GM19239 (cell line): ENCODE data around the gene STK31.
"Not testable (repeated sequence)": the region's sequence is repeated elsewhere in the genome, so short reads cannot be mapped to it uniquely, and the experiment has no call there.

ENCODE experiments used
- DNase-seq: peaks from one replicate; pipeline ENCODE4 v3.0.0; 2011; ENCODE audit warnings: low spot score; ENCODE audit not compliant: insufficient read length
- FAIRE-seq: peaks from 2 replicates; lab custom pipeline; 2011; peaks lifted over from hg19 to GRCh38; lab: Jason Lieb, UNC

The STK31 gene

DNA sequence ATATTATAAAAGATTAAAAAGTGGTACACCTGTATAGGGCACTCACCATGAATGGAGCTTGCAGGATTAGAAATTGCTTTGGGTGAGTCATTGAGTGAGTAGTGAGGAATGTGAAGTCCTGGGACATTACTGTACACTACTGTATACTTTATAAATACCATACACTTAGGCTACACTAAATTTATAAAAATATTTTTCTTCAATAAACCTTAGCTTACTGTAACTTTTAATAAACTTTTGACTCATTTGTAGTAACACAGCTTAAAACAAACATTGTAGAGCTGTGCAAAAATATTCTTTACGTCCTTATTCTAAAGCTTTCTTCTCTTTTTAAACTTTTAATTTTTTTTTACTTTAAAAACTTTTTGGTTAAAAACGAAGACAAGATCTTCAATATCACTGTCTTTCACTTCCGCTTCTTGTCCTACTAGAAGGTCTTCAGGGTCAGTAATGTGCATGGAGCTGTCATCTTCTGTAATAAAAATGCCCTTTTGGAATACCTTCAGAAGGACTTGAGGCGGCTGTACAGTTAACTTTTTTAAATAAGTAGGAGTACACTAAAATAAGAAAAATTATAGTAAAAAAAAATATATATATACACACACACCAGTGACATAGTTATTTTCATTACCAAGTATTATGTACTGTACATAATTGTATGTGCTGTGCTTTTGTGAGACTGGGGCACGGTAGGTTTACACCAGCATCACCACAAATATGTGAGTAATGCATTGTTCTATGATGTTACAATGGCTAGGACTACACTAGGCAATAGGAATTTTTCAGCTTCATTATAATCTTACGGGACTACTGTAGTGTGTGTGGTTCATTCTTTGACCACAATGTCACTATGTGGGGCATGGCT, 3.5 kb downstream of the STK31 start:
- DNase-seq (no peak), FAIRE-seq (no peak)

DNA sequence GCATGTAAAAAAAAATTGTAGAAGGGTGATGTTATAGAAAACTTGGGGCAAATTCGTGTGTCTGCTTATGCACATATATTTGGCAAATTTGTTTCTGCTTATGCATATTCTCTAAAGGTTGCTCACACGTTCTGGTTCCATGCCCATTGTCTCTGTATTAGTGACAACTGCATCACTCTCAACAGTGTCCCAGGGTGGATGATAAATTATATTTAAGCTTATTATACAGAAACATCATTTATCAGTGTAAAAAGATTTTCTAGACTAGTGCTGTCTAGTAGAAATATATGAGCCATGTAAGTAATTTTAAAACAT, 4.1 kb downstream of the STK31 start:
- FAIRE-seq, result no peak
- no peak for DNase-seq

DNA sequence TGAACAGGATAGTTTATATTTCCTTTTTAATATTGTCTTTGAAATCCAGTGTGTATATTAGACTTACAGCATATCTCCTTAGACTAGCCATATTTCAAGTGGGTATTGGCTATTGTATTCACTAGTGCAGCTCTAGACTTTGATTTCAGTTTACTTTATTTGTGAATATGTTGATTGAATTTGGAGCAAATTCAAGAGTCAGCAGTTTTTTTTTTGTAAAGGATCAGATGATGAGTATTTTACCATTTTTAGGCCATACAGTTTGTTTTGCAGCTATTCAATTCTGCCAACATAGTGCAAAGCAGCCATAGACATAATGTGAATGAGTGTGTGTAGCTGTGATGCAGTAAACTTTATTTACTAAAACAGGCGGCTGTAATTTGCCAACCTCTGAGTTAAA, 4.6 kb downstream of the STK31 start:
- no peak for DNase-seq
- no peak for FAIRE-seq

DNA sequence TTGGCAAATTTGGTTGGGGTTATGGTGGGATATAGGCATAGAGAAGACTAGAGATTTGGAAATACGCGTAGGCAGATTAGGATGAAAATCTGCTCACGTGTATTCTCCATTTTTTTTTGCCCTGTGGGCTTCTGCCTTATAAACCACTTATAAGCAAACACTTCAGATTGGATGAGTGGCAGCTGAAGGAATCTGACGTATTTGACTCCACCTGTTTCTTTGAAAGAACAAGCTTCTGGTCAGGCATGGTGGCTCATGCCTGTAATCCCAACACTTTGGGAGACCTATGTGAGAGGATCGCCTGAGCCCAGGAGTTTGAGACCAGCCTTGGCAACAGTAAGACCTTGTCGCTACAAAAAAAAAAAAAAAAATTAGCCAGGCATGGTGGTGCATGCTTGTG, 5.1 kb downstream of the STK31 start:
- DNase-seq (no peak), FAIRE-seq (no peak)

DNA sequence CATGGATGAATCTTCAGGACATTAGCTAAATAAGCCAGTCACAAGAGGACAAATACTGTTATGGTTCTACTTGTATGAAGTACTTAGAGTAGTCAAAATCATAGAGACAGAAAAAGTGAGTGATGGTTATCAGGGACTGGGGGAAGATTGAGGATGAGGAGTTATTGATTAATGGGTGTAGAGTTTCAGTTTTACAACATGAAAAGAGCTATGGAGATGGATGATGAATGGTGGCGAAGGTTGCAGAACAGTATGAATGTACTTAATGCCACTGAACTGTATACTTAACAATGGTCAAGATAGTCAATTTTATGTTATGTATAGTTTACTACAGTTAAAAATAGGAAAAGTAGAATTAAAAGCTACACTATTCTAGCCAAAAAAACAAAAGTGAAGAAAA, 7.8 kb downstream of the STK31 start:
- DNase-seq (no peak), FAIRE-seq (no peak)

DNA sequence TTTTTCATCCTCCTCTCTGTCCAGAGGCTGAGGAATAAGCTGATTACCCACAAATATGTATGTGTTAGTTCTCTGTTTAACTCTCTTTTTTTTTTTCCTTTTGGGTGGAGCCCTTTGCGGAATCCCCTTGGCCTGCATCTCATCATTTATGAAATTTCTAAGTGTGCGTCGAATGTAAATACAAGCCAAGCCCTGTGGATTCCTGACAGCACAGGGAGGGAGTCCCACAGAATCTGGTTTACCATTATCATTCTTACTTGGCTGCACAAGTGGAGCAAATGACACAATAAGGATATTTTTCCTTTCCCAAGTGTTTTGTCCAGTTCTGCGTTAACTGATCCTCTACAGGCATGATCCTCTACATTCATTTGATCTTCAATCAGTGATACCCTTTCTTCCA, 11.4 kb downstream of the STK31 start:
- no peak for FAIRE-seq
- no peak for DNase-seq

DNA sequence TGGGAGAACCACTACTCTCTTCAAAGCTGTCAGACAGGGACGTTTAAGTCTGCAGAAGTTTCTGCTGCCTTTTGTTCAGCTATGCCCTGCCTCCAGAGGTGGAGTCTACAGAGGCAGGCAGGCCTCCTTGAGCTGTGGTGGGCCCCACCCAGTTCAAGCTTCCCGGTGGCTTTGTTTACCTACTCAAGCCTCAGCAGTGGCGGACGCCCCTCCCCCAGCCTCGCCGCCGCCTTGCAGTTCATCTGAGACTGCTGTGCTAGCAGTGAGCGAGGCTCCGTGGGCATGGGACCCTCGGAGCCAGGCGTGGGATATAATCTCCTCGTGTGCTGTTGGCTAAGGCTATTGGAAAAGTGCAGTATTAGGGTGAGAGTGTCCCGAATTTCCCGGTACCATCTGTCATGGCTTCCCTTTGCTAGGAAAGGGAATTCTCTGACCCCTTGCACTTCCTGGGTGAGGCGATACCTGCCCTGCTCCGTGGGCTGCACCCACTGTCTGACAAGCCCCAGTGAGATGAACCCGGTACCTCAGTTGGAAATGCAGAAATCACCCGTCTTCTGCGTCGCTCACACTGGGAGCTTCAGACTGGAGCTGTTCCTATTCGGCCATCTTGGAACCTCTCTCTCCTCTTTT, 12.7 kb downstream of the STK31 start:
- FAIRE-seq, DNase-seq: not testable (repeated sequence)

DNA sequence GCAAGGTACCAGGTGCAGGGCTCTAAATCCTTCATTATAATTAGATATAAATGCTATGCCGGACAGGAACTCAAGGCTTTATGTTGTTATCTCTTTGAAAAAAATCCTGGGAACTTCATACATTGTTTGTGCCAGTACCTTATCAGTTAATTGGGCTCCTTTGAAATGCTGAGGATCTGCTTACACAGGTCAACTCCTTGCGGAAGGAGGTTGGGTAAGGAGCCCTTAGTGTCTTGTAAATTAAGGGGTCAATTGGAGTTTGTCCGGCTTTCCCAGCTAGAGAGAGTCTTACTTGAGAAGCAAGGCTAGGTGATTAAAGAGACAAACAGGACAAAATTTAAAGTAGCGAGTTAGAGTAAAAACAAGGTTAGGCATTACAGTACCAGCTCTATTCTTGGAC, 14.1 kb downstream of the STK31 start:
- FAIRE-seq, DNase-seq: not testable (repeated sequence)

DNA sequence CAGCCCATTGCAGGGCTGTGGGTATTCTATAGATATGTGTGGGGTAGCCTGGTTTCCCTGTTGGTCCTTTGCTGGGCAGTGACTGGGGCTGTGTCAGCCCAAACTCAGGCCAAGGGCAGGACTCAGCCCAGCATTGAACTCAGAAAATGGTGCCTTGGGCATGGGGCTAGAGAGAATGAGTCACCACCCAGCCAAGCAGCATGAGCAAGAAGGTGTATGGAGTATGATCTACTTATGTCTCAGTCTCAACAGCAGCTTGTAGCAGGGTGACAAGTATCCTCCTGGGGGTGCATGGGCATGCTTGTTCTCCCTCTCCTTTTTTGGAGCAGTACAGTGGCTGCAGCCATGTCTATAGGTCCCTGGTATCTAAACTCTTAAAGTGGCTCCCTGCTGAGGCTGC, 32.0 kb downstream of the STK31 start:
- FAIRE-seq (no peak), DNase-seq (no peak)

DNA sequence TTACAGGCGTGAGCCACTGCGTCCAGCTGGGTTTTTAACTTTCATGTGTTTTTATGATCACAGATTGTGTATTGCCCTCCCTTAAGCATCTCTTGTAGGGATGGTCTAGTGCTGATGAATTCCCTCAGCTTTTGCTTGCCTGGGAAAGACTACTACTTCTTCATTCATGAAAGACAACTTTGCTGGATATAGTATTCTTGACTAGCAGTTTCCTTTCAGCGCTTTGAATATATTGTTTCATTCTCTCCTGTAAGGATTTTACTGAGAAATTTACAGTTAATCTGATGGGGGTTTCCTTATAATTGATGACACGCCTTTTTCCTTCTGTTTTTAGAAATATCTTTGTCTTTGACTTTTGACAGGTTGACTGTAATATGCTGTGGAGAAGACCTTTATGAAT, 33.2 kb downstream of the STK31 start:
- no peak for DNase-seq
- no peak for FAIRE-seq

DNA sequence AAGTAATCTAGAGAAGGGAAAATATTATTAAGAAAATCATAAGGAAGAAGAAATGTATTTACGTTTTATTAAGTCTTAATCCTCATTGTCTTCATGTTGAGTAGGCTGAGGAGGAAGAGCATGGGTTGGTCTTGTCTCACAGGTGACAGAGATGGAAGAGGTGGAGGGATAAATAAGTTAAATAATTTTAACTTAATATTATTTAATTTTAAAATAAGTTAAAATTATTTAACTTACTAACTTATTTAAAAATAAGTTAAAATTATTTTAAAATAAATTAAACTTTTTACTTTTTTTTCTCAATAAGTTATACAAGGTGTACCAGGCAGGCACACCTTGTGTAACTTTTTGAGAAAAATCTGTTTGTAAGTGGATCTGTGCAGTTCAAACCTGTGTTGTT, 36.6 kb downstream of the STK31 start:
- FAIRE-seq (no peak), DNase-seq (no peak)

DNA sequence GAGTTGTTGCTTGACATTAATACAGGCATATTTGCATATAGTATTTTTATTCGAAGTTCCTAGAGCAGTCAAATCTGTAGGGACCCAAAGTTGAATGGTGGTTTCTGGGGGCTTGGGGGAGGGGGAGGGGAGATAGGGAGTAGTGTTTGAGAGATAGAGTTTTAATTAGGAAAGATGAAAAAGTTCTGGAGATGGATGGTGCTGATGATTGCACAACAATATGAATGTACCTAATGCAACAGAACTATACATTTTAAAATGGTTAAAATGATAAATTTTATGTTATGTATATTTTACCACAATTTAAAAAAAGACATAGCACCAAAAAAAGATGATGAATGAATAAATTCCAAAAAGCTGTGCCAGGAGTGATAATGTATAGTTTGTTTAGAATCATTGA, 41.8 kb downstream of the STK31 start:
- FAIRE-seq, result no peak
- no peak for DNase-seq

DNA sequence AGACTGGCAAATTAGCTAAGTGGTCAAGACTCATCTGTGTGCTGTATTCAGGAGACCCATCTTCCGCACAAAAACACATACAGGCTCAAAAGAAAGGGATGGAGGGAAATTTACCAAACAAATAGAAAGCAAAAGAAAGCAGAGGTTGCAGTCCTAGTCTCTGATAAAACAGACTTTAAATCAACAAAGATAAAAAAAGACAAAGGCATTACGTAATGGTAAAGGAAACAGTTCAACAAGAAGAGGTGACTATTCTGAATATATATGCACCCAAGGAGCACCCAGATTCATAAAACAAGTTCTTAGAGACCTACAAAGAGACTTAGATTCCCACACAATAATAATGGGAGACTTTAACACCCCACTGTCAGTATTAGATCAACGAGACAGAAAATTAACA, 48.8 kb downstream of the STK31 start:
- DNase-seq, FAIRE-seq: not testable (repeated sequence)

DNA sequence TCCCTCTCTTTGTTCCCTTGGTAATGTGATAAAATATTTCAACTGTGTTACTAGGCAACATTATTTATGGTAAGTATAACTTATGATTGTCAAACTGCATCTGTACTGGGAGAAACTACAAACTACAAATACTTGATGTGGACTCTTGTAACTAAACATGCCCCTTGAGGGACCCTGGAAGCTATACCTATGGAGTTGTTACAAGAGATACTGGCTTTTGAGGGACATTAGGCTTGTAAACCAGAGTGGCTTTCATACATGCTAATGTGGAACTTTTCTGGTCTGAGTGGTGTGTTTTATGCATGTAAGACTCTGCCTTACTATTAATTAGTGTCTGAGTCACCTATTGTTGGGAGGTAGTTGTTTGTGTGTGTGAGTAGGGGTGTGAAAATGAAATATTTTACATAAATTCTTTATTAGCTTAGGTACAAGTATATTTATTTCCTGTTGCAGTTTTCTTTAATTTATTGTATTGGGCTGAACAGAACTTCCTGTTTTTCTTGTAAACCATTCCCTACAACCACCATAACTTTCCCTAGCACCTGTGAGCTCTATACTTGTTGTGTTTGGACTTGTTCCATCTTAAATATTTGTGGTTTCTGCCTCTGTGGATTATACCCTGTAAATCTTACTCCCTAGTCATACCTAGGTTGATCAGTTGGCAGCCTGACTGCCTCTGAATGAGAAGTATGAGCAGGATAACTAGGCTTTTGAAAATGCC, 49.8 kb downstream of the STK31 start:
- no peak for FAIRE-seq
- DNase-seq, result no peak

DNA sequence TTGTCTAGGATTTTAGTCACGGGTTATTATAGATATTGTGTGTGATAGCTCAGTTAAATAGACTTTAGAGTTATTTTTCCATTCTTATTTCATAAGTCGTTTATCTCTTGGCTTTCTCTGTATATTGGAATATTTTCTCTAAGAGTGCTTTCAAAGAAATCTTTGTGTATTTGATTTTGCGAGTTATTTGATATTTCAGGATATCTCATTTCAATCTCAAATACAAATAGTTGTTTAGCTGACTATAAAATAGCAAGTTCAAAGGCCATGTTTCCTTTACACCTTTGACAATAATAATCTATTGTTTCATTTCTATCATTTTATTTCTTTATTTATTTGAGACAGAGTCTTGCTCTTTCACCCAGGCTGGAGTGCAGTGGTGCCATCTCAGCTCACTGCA, 55.9 kb downstream of the STK31 start:
- FAIRE-seq (no peak), DNase-seq (no peak)

DNA sequence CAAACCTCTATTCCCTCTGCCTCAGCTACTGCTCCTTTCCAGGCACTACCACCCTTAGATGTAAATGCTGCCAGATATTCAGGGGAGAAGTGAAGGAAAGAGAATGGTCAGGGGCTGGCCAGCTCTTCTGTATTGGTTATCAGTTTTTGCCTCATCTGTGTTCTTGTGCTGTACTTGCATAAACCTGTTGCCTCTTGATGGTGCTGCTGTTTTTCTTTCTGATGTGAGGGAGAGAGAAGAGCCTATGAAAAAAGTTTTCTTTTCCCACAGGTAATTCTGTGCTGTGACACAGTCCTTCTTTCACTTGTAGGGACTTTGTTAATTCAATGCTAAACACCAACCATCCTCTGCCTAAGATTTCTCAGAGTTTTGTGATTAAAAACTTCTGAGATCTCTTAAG, 57.5 kb downstream of the STK31 start:
- FAIRE-seq (no peak), DNase-seq (no peak)

DNA sequence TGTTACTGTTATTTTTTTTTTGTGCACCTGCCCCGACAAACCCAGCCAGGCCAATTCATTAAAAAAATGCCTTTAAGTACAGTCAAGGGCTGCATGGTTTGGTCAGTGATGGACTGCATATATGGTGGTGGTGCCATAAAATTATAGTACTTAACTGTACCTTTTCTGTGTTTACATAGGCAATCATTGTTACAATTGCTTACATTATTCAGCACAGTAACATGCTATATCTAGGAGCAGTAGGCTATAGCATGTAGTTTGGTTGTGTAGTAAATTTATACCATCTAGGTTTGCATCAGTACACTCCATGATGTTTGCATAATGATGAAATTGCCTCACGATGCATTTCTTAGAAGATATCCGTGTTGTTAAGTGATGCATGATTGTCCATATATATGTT, 58.0 kb downstream of the STK31 start:
- DNase-seq (no peak), FAIRE-seq (no peak)

DNA sequence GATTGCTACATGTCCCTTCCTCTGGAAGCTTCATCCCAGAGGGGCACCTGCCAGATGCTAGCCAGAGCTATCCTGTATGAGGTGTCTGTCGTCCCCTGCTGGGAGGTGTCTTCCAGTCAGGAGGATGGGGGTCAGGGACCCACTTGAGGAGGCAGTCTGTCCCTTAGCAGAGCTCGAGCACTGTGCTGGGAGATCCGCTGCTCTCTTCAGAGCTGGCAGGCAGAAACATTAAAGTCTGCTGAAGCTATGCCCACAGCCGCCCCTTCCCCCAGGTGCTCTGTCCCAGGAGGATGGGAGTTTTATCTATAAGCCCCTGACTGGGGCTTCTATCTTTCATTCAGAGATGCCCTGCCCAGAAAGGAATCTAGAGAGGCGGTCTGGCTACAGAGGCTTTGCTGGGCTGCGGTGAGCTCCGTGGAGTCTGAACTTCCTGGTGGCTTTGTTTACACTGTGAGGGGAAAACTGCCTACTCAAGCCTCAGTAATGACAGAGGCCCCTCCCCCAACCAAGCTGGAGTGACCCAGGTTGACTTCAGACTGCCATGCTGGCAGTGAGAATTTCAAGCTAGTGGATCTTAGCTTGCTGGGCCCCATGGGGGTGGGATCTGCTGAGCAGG, 69.3 kb downstream of the STK31 start:
- not testable (repeated sequence) for DNase-seq, FAIRE-seq

DNA sequence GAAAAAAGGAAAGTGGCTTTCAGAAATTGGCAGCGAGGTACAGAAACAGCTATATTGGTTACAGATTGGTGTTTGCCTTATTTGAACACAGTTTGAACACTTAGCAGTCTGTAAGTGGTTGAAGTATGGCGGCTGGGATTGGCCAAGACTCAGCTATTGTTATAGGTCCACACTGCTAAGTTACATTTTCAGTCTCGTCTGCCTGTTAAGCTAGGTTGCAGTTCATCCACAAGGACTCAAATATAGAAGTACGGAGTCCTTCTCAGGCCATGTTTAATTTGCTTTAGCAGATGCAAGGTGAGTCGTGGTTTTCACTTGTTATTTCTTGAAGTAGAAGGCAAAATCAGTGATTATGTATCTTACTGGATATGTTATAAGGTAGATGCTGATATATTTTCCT, 73.1 kb downstream of the STK31 start:
- DNase-seq (no peak), FAIRE-seq (no peak)

DNA sequence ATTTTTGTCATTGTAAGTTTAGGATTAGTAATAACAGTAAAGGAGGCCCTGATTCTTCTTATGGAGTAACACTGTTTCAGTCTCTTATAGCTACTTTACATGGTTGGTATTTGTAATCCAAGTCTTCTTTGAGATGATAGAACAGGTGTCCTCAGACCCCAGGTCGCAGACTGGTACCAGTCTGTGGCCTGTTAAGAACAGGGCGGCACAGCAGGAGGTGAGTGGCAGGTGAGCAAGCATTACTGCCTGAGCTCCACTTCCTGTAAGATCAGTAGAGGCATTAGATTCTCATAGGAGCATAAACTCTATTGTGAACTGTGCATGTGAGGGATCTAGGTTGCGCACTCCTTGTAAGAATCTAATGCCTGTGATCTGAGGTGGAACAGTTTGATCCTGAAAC, 77.3 kb downstream of the STK31 start:
- DNase-seq, result no peak
- FAIRE-seq, result no peak

DNA sequence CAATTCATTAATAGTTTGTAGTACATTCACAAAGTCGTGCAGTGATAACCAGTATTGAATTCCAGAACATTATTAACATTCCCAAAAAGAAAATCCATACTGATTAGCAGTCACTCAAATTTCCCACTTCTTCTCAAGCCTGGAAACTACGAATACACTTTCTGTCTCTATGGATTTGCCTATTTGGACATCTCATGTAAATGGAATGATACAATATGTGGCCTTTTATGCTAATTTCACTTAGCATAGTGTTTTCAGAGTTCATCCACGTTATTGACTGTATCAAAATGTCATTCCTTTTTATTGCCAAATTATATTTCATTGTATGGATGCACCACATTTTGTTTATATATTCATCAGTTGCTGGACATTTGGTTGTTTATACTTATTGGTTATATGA, 78.8 kb downstream of the STK31 start:
- no peak for FAIRE-seq
- no peak for DNase-seq
